ENCODE results near the gene COL5A2.

The COL5A2 gene

DNA sequence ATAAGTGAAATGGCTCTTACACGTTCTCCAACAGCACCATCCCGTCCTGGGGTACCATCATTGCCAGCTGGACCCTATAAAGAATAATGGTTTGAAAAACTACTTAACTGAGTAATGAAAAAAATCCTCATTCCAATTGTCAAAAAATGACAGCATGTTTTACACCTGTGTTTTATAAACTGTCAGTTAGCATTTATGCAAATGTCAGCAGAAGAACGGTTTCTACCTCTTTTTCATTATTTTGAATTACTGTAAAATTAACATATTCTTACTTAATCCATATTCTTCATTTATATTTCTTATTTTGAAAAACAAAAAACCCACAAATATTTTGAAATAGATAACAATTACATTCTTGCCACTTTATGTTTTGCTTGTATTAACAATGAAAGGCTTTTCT, 131.4 kb downstream of the COL5A2 start:
- Mint-ChIP-seq H3K27ac (no peak overlapping the region), H3K4me3 (no peak overlapping the region), H3K9me3 (no peaks in the 10 kb centered on the region), H3K4me1 (ENCODE audit: low read depth) (no peaks in the 10 kb centered on the region), H3K27me3 (no peaks in the 10 kb centered on the region), H3K36me3 (ENCODE audit: low read depth) (no peaks in the 10 kb centered on the region)
- DNase-seq = no peak

DNA sequence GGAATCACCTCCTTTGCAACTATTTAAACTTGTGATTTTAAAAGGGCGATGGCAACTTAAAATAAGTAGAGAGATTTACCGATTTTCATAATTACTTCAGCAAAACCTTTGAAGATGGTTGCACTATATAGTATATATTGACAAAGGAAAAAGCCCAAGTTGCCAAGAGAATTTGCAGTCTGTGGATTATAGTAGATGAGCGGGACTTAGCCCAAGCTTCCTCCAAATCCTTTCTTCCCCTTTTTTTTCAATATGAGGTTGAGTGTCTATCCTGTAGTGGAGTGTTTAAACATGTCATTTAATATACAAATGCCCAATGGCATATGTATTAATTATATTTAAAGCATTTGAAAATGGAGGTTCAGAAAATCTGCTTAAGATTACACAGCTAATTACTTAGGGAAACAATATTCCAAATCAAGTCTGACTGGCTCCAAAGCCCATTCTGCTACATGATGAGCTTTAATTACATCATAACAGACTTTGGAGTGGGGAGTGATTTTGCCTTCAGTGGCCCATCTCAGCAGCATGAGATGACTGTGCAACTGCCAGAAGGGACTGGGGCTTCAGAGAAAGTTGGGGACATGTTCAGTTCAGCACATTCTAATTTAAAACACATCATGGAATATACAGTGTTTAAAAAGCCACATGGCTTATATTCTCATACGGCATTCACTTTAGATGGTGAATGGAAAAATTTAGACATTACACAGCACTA, 132.2 kb downstream of the COL5A2 start:
- H3K9me3 Mint-ChIP-seq = no peaks in the 10 kb centered on the region

DNA sequence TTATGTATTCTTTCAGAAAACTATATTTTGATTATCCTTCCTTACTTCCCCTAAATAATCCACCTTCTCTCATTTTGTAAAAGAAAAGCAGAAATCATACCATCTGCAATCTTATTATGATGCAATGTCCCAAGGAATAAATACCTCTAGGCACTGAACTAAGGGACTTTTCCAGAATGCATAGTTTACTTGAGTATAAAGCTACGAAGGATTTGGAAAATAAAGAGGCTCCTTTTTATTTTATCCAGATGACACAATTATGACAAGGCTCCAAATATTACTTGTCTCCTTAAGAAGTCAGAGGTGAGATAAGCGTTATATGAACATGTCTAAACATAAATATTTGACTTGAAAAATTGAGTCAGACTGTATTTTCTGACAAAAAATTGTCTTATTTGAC, 133.2 kb downstream of the COL5A2 start:
- Mint-ChIP-seq H3K4me3 (no peak overlapping the region), H3K27ac (no peak overlapping the region), H3K27me3 (no peaks in the 10 kb centered on the region), H3K9me3 (no peaks in the 10 kb centered on the region), H3K36me3 (ENCODE audit: low read depth) (no peaks in the 10 kb centered on the region), H3K4me1 (ENCODE audit: low read depth) (no peaks in the 10 kb centered on the region)
- no peak for DNase-seq

More for the DNA sequence above, 132.2 kb downstream of the COL5A2 start:
- no peaks in the 10 kb centered on the region for H3K36me3 Mint-ChIP-seq (ENCODE audit: low read depth)
- H3K27ac Mint-ChIP-seq = no peak overlapping the region
- no peaks in the 10 kb centered on the region for H3K4me1 Mint-ChIP-seq (ENCODE audit: low read depth)
- no peak for DNase-seq
- H3K4me3 Mint-ChIP-seq = no peak overlapping the region
- H3K27me3 Mint-ChIP-seq = no peaks in the 10 kb centered on the region

DNA sequence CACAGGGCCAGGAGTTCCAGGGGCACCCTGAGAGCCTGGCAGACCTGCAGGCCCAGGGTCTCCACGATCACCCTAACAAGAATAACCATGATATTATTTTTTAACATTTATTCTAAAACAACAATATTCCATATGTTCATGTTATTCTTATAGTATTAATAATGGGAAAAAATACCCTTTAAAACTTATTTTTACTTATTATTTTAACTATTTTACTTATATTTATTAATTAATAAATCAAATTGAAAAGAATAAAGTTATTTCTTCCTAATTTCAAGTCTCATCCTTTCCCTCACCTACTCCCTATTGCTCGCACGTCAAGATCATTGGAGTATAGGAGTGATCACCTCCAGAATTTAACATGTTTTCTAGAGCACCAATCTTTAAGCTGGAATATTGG, 133.7 kb downstream of the COL5A2 start:
- H3K27me3 Mint-ChIP-seq = no peaks in the 10 kb centered on the region
- H3K4me1 Mint-ChIP-seq (ENCODE audit: low read depth) = no peaks in the 10 kb centered on the region
- H3K9me3 Mint-ChIP-seq = no peaks in the 10 kb centered on the region
- no peak for DNase-seq
- no peak overlapping the region for H3K27ac Mint-ChIP-seq
- no peaks in the 10 kb centered on the region for H3K36me3 Mint-ChIP-seq (ENCODE audit: low read depth)
- no peak overlapping the region for H3K4me3 Mint-ChIP-seq

DNA sequence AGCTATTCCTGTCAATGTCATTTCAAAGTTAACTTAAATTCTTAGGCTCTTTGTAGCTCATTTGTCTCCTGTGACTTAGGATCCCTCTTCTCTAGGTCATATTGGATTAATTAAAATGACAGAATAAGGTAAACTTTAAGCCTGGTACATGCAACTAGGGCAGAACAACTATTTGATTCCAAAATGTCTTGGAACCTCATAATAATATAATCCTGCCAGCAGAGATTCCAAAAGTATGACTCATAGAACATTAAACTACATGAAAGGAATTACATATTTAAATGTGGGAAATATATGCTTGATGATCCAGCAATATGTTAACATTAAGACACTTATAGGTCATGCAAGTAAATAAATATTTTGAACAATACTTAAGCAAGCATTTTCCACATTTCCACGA, 142.0 kb downstream of the COL5A2 start:
- no peak for DNase-seq
- H3K4me1 Mint-ChIP-seq (ENCODE audit: low read depth) = peaks cover 10% of the 10 kb centered on the region
- H3K9me3 Mint-ChIP-seq = no peaks in the 10 kb centered on the region
- peaks cover 2% of the 10 kb centered on the region for H3K36me3 Mint-ChIP-seq (ENCODE audit: low read depth)
- H3K4me3 Mint-ChIP-seq = no peak overlapping the region
- H3K27ac Mint-ChIP-seq = no peak overlapping the region
- H3K27me3 Mint-ChIP-seq = no peaks in the 10 kb centered on the region

DNA sequence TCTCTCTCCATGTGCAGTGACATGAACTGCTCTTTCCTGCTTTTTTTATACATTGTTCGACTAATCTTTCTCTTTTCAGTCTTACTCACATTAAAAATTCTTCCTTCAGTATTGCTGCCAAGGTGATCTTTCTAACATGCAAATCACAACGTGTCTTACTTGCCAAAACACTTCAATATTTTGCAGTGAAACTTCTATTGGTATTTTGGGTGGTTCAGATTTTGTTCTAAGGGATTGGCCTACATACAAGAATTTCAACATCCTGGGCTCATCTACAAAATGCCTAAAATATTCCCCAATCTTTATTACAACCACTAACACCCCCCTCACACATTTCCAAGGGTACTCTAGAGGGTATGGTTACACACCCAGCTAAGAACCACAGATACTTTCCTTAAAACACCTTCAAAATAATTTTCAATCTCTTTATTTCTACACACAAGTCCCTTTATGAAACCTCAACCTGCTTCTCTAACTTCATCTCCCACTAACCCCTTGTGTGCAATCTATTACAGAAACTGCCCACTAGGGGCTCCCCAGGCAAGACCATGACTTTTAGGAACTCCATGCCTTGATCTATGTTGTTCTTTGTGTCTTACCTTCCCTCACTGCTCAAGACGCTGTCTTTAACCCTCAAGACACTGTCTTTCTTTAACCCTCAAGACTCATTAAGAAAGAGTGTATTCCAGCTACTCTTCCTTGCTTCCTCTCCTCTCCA, 154.5 kb downstream of the COL5A2 start:
- H3K4me3 Mint-ChIP-seq = no peak overlapping the region
- H3K36me3 Mint-ChIP-seq (ENCODE audit: low read depth) = no peaks in the 10 kb centered on the region
- no peaks in the 10 kb centered on the region for H3K4me1 Mint-ChIP-seq (ENCODE audit: low read depth)
- DNase-seq = no peak
- peaks cover 14% of the 10 kb centered on the region for H3K27me3 Mint-ChIP-seq
- no peaks in the 10 kb centered on the region for H3K9me3 Mint-ChIP-seq
- H3K27ac Mint-ChIP-seq = no peak overlapping the region

DNA sequence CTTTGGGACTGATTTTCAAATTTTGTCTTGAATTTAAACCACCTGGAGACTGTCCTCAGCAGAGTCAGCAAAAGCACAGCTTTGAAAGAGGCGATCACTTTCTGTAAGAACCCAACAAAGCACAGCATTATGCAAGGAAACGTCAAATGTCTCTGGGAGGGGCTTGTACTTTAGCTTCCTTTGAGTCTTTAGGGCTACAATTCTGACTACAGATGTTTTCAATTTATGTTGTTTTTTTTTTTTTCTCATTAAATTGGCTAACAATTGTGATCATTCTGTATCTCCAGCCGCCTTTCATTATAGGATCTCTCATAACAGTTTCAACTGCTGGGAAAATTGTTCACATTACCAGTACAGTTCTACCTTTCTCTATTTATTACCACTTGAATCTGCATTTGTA, 157.1 kb downstream of the COL5A2 start:
- no peaks in the 10 kb centered on the region for H3K4me1 Mint-ChIP-seq (ENCODE audit: low read depth)
- no peak overlapping the region for H3K27ac Mint-ChIP-seq
- H3K4me3 Mint-ChIP-seq = no peak overlapping the region
- no peaks in the 10 kb centered on the region for H3K36me3 Mint-ChIP-seq (ENCODE audit: low read depth)
- H3K9me3 Mint-ChIP-seq = no peaks in the 10 kb centered on the region
- H3K27me3 Mint-ChIP-seq = peaks cover 20% of the 10 kb centered on the region
- no peak for DNase-seq

DNA sequence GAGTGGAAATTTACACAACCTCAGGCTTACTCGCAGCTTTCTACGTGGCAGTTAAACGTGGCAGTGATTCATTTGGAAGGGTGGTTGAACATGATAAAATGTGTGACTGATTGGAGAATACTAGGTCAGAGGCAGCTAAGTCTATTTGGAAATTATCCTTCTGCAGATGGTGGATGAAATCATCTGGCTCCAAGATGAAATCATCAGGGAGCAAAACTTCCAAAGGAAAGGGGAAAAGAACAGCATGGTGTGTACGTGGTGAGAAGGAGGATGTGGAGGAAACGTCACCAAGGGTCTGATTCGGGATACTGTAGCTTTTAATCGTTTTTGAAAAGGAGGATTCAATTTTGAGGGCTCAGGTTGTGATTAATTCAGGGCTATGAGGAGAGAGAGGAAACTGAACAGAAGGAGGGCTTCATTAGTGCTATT, 157.5 kb downstream of the COL5A2 start:
- H3K27ac Mint-ChIP-seq = no peak overlapping the region
- no peaks in the 10 kb centered on the region for H3K9me3 Mint-ChIP-seq
- no peaks in the 10 kb centered on the region for H3K36me3 Mint-ChIP-seq (ENCODE audit: low read depth)
- peaks cover 20% of the 10 kb centered on the region for H3K27me3 Mint-ChIP-seq
- H3K4me1 Mint-ChIP-seq (ENCODE audit: low read depth) = no peaks in the 10 kb centered on the region
- no peak for DNase-seq
- no peak overlapping the region for H3K4me3 Mint-ChIP-seq

DNA sequence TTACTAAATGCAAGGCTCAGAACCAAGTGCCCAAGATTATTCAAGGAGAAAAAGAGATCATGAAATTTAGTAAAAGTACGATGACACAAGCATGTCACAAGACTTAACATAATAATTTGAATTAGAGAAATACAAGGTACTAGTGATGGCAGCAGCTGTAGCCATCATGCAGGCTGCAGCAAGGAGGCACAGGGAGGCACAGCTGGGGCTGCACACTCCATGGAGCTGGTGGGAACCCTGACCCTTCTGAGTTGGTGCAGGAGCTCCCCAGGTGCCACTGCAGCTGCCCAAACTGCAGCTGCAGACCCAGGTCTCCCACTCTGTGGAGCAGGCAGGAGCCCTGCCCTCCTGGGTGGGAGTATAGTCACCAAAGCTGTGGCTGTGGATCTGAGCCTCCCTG, 159.4 kb downstream of the COL5A2 start:
- no peaks in the 10 kb centered on the region for H3K9me3 Mint-ChIP-seq

DNA sequence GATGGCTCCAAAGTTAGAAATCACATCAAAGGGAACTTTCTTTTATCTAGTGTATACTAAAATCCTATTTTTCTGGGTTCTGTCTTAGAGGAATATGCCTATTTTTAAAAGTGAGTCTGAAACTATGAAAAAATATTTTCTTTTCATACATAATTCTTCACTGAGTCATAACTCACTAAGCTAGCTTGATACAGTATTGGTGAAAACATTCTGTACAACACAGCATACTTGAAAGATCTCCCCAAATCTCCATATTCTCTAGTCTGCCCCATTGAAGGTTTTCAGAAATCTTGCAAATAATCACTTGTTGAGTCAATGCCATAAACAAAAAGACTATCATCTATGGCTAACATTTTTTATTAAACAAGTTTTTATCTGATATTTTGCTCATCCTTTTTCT, 160.9 kb downstream of the COL5A2 start:
- Mint-ChIP-seq H3K36me3 (ENCODE audit: low read depth) (no peaks in the 10 kb centered on the region), H3K27ac (no peak overlapping the region), H3K9me3 (no peaks in the 10 kb centered on the region), H3K27me3 (peaks cover 18% of the 10 kb centered on the region), H3K4me3 (no peak overlapping the region), H3K4me1 (ENCODE audit: low read depth) (no peaks in the 10 kb centered on the region)
- DNase-seq = no peak

More for the DNA sequence above, 159.4 kb downstream of the COL5A2 start:
- no peak overlapping the region for H3K4me3 Mint-ChIP-seq
- no peaks in the 10 kb centered on the region for H3K36me3 Mint-ChIP-seq (ENCODE audit: low read depth)
- no peak for DNase-seq
- no peak overlapping the region for H3K27ac Mint-ChIP-seq
- H3K27me3 Mint-ChIP-seq = peaks cover 19% of the 10 kb centered on the region
- H3K4me1 Mint-ChIP-seq (ENCODE audit: low read depth) = no peaks in the 10 kb centered on the region

DNA sequence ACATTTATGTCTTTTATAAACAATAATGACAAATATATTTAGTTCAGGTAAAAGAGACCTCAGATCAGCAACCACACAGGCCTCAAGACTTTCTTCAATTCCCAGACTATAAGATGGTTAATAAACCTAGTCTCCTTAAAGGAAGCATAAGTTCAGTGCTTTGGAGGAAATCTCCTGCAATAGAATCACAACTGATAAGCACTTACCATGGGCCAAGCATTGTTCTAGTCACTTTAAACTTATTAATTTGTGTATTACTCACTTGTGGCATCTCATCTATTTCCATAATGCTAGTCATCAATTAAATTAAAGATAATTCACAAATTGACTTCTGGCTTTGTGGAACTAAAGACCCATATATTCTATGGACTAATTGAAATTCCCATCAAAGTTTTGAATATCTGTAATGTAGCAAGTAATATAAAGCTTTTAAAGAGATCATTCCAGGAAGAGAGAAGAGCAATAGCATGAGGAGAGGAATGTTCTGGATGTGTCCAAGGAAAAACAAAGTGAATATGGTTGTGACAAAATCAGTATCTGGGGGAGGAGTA, 163.2 kb downstream of the COL5A2 start:
- no peaks in the 10 kb centered on the region for H3K4me1 Mint-ChIP-seq (ENCODE audit: low read depth)
- no peaks in the 10 kb centered on the region for H3K9me3 Mint-ChIP-seq
- no peak overlapping the region for H3K4me3 Mint-ChIP-seq
- H3K36me3 Mint-ChIP-seq (ENCODE audit: low read depth) = no peaks in the 10 kb centered on the region
- H3K27me3 Mint-ChIP-seq = peaks cover 6% of the 10 kb centered on the region
- no peak overlapping the region for H3K27ac Mint-ChIP-seq
- no peak for DNase-seq

DNA sequence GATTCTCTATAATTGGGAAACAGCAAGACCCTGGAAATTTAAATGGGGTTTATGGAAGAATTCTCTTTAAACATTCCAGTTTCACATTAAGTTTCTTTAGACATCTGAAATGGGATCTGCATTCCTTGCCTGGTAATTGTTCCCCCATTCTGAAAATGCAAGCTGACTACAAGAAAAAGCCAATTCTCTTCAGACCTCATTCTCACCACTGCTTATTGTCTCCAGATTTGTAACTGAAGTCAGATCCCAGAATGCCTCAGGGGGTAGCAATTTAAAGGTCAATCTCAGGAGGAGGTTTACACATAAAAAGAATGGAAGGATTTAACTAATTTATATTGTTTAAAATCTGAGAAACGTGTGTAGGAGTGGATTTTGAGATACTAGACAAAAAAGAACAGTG, 164.2 kb downstream of the COL5A2 start:
- DNase-seq = no peak
- Mint-ChIP-seq H3K27ac (no peak overlapping the region), H3K27me3 (peaks cover 6% of the 10 kb centered on the region), H3K4me1 (ENCODE audit: low read depth) (no peaks in the 10 kb centered on the region), H3K9me3 (no peaks in the 10 kb centered on the region), H3K36me3 (ENCODE audit: low read depth) (no peaks in the 10 kb centered on the region), H3K4me3 (no peak overlapping the region)

DNA sequence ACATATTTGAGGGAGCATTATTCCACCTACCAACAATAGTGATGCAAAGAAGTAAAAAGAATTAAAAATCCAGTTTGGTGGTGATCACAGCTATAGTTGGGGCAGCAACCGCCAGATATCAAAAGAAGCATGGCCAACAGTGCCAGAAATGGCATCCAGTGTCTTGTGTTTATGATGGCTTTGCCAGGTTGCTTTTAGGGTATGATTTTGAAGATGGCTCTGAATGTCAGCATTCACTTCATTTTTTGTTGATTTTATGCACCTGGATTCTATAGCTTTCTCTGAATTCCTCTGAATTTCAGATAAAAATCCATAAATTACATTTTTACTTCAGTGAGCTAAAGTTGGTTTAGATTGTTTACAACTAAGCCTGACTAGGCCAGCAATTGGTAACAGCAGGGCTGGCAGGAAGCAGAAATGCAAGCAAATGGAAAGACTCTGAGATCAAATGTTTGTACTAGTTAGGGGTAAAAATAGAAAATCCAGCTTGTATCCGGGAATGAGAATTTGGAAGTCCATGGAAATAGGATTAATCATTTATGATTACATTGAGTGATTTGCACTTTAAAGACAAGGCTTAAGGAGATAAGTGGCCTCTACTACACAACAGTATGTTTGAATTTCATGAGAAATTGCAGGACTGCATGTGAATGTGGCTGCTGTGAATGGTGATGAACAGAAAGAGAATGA, 165.0 kb downstream of the COL5A2 start:
- peaks cover 6% of the 10 kb centered on the region for H3K27me3 Mint-ChIP-seq
- H3K9me3 Mint-ChIP-seq = no peaks in the 10 kb centered on the region
- no peak overlapping the region for H3K4me3 Mint-ChIP-seq
- no peaks in the 10 kb centered on the region for H3K36me3 Mint-ChIP-seq (ENCODE audit: low read depth)
- H3K27ac Mint-ChIP-seq = no peak overlapping the region
- H3K4me1 Mint-ChIP-seq (ENCODE audit: low read depth) = no peaks in the 10 kb centered on the region
- DNase-seq = no peak

DNA sequence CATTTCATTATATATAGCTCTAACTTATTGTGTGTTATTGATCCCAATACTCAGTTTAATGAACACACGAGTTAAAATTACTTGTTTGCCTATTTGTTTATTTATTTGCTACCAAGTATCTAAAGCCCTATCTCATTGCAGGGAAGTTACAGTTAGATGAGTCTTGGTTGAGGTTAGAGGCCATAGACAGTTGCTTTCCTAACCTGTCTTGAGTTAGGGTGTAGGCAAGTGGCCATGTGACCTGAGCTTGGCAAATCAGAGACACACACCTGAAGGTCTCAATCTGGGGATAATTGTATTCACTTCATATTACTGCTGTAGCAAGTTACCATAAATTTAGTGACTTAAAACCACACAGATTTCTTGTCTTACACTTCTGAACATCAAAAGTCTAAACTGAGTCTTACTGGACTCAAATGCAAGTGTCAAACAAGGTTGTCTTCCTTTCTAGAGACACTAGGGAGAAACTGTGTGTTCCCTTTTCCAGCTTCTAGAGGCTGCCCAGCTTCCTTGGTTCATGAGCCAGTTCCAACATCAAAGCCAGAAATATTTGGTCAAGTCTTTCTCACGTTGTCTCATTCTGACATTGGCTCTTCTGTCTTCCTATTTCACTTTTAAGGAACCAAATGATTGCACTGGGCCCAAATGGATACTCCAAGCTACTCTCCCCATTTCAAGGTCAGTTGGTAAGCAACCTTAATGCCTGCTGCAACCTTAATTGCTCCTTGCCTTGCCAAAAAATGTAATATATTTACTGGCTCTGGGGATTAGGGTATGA, 165.7 kb downstream of the COL5A2 start:
- Mint-ChIP-seq H3K4me3 (no peak overlapping the region), H3K27ac (no peak overlapping the region), H3K4me1 (ENCODE audit: low read depth) (no peaks in the 10 kb centered on the region), H3K9me3 (no peaks in the 10 kb centered on the region), H3K27me3 (peaks cover 2% of the 10 kb centered on the region), H3K36me3 (ENCODE audit: low read depth) (no peaks in the 10 kb centered on the region)
- DNase-seq = no peak

Data from activated T-cell treated with anti-CD3 and anti-CD28 coated beads, Interleukin-2, amount 50 U/mL, for 24 hours (primary cell).